Measurements from ENCODE around the gene COMMD7. TPM values are rescaled to one million over a fixed set of nuclear protein-coding genes. Genes with fewer than 3 reads are reported as not detected.

Gene COMMD7
- polyA plus RNA-seq, 4 donors, result 73.7 to 77.8 (median 74.8) TPM

DNA sequence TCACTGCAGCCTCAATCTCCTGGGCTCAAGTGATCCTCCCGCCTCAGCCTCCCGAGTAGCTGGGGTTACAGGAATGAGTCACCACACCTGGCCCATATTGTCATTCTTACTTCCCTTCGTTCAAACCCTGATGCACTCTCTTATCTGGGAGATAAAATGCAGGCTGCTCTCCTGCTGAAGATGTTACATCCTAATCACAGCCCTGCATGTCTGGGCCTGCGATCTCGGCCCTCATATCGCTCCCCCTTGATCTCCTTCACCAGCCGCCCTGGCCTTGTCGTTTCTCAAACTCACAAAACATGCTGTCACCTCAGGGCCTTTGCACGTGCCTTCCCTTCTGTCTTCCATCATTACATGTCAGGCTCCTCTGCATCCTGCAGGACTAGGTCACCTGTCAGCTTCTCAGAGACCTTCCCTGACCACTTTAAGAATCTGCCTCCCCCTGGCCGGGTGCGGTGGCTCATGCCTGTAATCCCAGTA, 60.7 kb downstream of the COMMD7 start:
- DNase-seq (ENCODE audit: low read depth in 4 of 4, low spot score in 3 of 4), result no peak

DNA sequence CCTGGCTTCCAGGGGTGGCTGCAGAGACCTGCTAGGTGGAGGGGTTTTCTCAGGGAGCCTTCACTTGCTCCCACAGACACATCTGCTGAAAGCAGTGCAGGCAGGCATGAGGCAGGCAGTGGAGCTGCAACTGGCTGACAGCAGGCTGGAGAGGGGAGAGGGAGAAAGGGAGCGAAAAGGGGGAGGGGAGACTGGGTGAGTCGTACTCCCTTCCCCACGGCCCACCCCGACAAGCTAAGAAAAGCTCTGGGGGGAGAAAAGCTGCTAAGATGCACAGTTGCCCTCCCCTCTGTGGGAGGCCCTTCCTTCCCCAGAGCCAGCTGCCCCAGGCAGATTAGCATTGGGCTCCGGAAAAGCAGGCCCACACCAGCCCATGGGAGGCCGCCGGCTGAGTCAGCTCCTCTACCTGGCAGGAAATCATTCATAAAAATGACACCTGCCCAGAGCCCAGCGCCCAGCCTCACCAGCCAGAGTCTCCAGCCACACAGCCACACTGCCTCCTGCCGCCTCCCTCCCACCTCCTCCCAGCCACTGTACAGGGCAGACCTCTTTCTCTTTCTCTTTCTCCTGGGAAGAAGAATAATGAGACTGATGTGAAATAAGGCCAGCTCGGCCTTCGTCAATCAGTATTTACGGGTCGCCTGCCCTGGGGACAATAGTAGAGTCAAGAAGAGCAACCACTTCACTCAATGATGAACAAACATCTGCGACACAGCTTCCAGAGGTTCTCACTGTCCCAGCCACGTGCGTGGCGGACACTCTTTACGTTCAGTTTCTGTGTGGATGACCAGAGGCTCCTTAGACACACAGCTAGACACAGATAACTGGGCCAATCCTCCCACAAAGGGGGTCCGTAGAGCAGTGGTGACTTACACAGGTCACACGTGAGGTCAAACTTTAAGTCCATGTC, 61.8 kb downstream of the COMMD7 start:
- no peak for DNase-seq (ENCODE audit: low read depth in 4 of 4, low spot score in 3 of 4)

DNA sequence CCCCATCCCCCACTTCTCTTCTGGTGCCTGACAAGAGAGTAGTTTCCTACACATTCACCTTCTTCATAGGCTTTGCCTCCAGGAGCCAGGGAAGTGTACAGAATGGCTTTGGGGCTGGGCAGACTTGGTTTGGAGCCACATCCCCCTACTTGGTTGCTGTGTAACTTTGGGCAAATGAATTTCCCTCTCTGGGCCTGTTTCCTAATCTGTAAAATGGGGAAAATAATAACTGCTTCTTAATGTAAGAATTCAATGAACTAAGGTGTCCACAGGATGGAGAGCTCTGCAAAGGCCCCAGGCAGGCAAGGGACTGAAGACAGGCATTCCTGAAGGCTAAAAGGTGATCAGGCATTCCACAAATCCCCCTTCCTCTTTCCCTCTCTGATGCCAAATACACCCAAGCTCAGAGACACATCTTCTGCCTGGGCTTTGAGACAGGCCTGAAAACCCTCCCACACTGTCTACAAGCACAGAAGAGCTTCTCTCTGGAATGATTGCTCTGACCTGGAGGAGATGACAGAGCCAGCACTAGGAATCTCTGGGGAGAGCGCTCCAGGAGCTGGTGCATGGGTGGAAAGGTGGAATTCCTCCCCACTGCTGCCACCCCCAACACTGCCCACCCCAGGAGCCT, 62.6 kb downstream of the COMMD7 start:
- no peak for DNase-seq (ENCODE audit: low read depth in 4 of 4, low spot score in 3 of 4)

DNA sequence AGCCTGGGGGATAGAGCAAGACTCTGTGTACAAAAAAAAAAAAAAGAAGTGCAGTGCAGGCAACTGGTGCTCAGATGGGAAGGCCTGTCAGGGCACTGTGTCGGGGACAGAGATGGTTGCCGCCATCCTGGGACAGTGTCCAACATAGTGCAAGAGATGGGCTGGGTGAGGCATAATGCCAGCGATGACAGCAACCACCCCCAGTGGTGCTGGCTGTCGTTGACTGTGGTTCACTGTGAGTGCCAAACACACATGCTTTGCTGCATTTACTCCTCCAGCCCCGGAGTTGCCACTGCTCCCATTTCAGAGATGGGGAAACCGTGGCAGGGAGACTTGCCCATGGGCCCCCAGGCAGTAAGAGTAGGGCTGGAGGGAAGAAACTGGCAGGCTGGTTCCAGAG, 64.3 kb downstream of the COMMD7 start:
- no peak for DNase-seq (ENCODE audit: low read depth in 4 of 4, low spot score in 3 of 4)

DNA sequence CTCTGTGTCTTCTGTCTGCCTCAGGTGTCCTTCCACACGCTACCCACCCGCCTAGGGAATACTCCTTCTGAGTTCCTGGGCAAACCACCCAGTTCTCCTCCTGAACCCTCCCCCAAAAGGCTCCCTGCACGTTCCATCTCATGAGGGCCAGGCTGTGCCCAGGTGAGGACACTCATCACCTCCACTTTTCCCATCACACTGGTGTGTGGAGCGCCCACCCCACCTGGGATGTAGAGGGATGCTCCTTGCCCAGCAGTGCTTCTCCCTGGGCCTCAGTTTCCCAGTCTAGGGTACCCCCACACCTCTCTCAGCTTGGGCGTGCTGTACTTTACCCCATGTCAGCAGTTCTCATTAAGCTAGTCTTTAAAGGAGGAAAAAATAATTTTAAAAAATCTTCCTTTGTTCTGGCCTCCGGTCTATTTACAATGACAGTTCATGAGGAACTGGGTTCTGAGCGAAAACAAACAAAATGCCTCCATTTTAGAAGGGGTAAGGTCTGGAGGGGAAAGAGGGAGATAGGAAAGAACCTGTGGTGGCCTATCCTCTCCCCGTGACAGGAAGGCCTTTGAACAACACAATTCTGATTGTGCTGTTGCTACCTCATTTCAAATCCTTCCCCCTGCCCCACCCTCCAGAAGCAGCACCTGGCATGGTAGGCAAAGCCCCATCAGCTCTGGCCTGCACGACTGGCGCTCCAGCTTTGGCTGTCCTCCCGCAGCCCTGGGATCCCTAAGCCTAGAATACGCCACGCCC, 67.9 kb downstream of the COMMD7 start:
- no peak for DNase-seq (ENCODE audit: low read depth in 4 of 4, low spot score in 3 of 4)

DNA sequence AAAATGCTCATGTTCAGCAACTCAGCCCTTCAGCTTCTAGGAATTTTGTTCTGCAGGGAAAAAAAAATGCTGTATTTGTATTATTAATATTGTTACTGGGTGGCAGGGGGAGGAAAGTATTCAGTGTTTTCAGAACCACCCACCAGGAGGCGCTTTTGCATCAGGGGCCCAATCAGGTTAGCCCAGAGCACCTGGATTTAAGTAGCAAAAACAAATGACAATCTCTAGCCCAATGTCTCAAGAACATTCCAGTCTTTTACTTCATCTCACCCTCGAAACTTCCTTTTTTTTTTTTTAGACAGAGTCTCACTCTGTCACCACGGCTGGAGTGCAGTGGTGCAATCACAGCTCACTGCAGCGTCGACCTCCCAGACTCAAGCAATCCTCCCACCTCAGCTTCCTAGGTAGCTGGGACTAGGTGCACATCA, 68.9 kb downstream of the COMMD7 start:
- DNase-seq (ENCODE audit: low read depth in 4 of 4, low spot score in 3 of 4), result no peak

DNA sequence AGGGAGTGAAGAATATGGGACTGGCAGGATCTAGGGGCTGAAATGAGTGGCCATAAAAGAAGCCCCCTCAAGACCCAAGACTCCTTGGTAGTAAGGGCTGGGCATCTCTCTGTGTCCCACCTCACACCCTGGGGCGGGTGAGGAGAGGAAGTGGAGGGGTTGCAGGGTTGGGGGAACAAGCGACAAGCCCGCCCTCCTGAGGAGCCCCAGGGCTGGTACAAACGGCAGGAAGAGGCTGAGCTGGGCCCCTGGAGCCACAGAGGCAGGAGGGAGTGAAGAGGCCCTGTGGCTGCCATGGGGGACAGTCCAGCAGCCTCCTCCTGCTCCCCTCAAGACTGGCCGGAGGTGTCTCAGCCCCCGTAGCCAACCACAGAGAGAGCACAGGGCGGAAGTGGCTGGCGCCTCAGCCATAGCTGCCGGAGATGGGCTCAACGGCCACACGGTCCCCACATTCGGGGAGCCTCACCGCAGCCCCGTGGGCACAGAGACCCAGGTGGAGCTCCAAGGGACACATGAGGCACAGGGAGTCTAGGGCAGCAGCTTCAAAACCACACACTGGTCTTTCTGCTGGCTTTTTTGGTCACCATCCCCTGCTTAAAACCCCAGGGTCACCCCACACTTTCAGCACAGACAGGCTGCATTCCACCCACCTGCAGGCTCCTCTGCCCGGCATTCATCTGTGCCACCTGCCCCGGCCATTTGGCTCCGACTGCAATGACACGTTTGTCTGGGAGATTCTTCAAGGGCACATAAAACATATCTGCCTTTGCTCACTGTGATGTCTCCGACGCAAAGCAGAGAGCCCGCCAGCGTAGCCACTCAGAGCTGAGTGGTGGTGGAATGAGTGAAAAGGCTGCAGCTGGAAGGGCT, 70.0 kb downstream of the COMMD7 start:
- no peak for DNase-seq (ENCODE audit: low read depth in 4 of 4, low spot score in 3 of 4)

DNA sequence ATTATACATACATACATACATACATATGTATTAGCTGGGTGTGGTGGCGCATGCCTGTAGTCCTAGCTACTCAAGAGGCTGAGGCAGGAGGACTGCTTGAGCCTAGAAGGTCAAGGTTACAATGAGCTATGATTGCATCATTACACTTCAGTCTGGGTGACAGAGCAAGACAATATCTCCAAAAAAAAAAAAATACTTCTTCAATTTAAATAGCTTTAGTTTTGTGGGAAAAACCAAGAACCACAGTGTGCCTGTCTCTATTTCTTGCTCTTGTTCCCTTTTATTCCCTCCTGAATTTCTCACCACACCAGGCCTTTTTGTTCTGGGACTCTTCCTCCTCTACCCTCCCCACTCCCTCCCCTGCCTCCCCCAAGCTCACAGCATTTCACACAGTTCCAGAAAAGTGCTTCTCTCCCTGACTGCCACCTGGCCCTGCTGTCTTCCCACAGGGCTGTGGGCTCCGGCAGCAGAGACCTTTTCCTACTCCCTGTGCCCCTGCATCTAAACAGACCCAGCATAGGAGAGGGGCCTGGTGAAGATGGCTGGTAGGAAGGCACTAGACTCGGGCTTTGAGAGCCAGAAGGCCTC, 70.8 kb downstream of the COMMD7 start:
- no peak for DNase-seq (ENCODE audit: low read depth in 4 of 4, low spot score in 3 of 4)

DNA sequence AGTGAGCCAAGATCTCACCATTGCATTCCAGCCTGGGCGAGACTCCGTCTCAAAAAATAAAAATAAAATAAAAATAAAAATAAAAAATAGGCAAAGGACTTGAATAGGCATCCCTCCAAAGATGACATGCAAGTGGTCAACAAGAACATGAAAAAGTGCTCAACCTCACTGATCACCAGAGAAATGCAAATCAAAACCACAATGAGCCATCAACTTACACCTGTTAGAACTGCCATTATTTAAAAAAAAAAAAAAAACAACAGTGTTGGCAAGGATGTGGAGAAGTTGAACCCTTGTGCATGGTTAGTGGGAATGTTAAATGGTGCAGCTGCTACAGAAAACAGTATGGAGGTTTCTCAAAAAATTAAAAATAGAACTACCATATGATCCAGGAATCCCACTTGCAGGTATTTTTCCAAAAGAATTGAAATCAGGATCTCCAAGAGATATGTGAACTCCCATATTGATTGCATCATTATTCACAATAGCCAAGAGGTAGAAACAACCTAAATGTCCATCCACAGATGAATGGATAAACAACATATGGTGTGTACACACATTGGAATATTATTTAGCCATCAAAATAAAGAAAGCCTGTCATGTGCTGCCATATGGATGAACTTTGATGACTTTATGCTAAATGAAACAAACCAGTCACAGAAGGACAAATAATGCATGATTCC, 72.4 kb downstream of the COMMD7 start:
- DNase-seq (ENCODE audit: low read depth in 4 of 4, low spot score in 3 of 4), result no peak

DNA sequence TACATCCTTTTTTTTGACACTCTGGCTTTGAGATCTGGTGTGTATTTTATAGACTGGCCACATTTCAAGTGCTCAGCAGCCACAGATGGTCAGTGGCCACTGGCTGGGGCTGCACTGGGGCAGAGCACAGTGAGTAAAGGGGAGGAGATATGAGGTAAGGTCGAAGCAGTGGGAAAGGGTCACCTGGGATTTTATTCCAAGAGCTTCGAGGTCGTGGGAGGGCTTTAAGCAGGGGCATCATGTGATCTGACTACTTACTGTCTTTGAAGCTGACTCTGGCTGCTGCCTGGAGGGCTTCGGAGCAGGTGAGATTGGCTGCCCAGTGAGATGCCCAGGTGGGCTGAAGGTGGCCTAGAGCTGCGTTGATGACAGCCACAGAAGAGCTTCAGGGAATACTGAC, 76.2 kb downstream of the COMMD7 start:
- no peak for DNase-seq (ENCODE audit: low read depth in 4 of 4, low spot score in 3 of 4)

DNA sequence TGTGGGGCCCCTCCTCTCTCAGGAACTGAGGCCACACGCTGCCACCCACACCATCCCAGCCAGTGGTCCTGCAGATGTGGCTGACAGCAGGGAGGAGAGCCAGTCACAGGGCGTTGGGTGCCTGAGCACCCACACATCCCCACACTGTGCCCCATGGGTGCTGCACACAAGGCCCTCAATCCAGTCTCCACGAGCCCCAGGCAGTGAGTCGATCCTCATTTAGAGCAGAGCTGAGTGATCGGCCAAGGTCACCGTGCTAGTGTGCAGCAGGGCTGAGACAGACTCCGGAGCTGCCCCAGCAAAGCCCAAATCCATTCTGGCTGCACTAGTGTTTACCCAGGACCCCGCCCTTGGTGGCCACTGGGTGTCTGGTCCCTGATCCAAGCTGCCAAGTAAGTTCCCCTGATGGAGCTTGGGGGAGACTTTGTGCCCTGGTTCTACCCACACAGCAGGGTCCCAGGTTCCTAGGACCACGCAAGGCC, 78.5 kb downstream of the COMMD7 start:
- DNase-seq (ENCODE audit: low read depth in 4 of 4, low spot score in 3 of 4), result no peak

DNA sequence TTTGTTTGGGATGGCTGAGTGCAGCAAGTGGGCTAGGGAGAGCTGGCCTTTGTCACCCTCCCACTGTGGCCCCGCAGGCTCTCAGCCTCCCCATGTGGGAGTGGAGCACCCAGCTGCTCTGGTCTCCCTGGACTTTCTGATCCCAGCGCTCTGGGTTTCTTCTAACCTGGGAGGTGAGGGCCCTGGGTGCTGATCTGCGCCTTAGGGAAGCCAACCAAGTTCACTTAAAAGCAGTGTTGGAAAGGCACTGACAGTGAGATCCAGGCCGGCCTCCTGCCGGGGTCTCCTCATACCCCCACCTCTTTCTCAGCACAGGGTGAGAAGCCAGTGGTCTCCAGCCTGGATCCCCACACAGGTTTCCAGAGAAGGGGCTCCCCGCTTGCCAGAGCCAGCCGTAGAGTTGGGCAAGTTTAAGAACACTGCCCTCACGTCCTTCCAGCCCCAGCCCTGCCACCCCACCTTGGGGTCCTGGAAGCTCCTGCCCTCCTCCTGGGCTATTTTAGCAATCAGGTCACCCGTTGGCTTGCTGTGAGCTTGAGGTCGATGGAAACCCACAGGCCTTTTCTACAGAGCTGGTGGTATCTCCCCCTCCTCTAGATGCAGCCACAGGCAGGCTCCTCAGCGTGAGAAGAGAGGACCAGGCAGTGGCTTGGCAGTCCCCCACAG, 79.1 kb downstream of the COMMD7 start:
- no peak for DNase-seq (ENCODE audit: low read depth in 4 of 4, low spot score in 3 of 4)

DNA sequence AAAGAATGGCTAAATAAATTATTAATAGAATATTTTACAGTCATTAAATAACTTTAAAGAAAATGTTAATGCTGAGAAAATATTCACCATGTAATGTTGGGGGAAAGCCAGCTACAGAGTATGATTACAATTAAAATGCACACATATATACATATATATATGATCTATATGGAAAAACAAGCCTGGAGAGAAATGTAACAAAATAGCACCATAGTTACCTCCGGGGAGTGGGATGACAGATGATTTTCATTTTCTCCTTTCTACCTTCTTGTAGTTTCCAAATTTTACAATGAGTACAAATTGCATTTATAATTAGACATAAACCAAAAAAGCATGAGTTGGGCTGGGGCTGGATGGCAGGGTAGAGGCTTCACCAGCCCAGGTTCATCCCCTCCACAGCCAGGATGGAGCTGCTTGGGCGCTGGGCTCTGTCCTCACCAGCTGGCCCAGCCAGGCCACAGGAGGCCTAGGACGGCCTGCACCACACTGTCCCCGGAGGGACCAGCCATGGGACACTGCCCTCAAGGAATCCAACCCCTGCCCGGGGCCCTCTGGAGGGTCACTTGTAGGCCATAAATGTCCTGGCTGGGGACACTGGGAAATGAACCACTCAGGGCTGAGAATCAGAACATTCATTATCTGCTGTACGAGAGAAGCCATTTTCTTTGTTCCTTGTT, 79.8 kb downstream of the COMMD7 start:
- no peak for DNase-seq (ENCODE audit: low read depth in 4 of 4, low spot score in 3 of 4)

DNA sequence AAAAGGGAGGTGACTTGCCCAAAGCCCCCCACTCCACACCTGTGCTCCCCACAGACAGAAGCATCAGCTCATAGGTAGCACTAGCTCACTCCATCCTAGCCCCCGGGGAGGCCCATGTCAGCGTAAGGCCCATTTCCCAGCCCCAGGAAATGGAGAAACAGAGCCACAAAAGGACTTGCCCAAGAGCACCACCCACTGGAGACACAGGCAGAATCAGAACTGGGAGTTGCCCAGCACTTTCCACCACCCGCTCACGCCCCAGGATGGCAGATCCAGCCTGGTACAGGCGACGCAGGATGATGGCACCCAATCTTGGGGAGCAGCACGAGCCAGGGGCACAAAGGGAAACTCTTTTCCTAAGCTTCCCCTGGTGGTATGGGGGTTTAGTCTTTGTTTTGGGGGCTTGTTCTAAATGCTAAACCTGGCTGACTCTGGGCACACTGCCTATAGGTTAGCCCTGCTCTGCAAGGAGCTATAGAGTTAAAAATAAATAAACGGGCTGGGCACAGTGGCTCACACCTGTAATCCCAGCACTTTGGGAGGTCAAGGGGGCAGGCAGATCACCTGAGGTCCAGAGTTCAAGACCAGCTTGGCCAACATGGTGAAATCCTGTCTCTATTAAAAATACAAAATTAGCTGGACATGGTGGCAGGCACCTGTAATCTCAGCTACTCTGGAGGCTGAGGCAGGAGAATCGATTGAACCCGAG, 81.3 kb downstream of the COMMD7 start:
- no peak for DNase-seq (ENCODE audit: low read depth in 4 of 4, low spot score in 3 of 4)

DNA sequence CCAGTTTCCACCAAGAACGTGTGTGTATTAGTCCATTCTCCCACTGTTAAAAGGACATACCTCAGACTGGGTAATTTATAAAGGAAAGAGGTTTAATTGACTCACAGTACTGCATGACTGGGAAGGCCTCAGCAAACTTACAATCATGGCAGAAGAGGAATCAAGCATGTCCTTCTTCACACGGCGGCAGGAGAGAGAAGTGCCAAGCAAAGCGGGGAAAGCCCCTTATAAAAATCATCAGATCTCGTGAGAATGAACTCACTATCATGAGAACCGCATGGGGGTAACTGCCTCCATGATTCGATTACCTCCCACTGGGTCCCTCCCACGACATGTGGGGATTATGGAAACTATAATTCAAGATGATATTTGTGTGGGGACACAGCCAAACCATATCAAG, 82.6 kb downstream of the COMMD7 start:
- no peak for DNase-seq (ENCODE audit: low read depth in 4 of 4, low spot score in 3 of 4)

DNA sequence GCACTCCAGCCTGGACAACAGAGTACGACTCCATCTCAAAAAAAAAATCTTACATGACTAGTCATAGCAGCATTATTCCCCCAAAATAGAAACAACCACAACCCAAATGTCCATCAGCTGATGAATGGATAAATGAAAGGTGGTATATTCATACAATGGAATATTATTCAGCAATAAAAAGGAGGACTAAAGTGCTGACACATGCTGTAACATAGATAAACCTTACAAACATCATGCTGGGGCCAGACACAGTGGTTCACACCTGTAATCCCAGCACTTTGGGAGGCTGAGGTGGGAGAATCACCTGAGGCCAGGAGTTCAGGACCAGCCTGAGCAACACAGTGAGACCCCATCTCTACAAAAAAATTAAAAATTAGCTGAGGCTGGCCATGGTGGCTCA, 86.4 kb downstream of the COMMD7 start:
- DNase-seq (ENCODE audit: low read depth in 4 of 4, low spot score in 3 of 4), result no peak

DNA sequence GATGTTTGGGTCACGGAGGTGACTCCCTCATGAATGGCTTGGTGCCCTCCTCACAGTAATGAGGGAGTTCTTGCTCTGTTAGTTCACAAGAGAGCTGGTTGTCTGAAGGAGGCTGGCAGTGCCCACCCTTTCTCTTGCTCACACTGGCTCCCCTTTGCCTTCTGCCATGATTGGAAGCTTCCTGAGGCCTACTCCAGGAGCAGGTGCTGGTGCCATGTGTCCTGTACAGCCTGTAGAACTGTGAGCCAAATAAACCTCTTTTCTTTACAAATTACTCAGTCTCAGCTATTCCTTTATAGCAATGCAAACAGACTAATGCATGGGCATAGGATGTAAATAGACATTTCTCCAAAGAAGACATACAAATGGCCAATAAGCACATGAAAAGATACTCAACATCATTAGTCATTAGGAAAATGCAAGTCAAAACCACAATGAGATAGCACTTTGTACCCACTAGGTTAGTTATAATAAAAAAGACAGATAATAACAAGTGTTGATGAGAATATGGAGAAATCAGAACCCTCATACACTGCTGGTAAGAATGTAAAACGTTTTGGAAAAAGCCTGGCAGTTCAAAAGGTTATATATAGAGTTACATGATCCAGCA, 87.3 kb downstream of the COMMD7 start:
- no peak for DNase-seq (ENCODE audit: low read depth in 4 of 4, low spot score in 3 of 4)

Measured in right renal pelvis (tissue), 4 donors.